Activated T-helper 2 cell treated with anti-CD3 and anti-CD28 coated beads, Interferon-gamma antibody, Interleukin-2, Interleukin-4, amounts not matched to agents 10 μg/mL and 5 μg/mL and 100 μg/mL, durations not matched to agents 14 hours and 24 hours and 36 hours (primary cell): ENCODE measurements around the gene C14orf132. TPM values are rescaled to one million over a fixed set of nuclear protein-coding genes. Genes with fewer than 3 reads are reported as not detected.

ENCODE experiments used
- DNase-seq: peaks from one replicate; pipeline ENCODE4 v3.0.0; 2021; ENCODE audit warnings: low spot score
- H3K27ac Mint-ChIP-seq: one replicate; pipeline ENCODE4 v1.8.0; 2021; ENCODE audit warnings: mixed read lengths
- H3K27me3 Mint-ChIP-seq: one replicate; pipeline ENCODE4 v1.8.0; 2021; ENCODE audit warnings: low read depth, mixed read lengths
- H3K36me3 Mint-ChIP-seq: one replicate; pipeline ENCODE4 v1.8.0; 2021; ENCODE audit warnings: low read depth, mixed read lengths
- H3K4me1 Mint-ChIP-seq: one replicate; pipeline ENCODE4 v1.8.0; 2021; ENCODE audit warnings: low read depth, mixed read lengths
- H3K4me3 Mint-ChIP-seq: one replicate; pipeline ENCODE4 v1.8.0; 2021; ENCODE audit warnings: low read depth, mild to moderate bottlenecking, moderate library complexity, mixed read lengths
- H3K9me3 Mint-ChIP-seq: one replicate; pipeline ENCODE4 v1.8.0; 2021; ENCODE audit warnings: mixed read lengths
- intact Hi-C: fragments of 100-400 bp; cut with micrococcal nuclease; formaldehyde crosslinking; loops from one replicate; pipeline ENCODE4 v1.15.1; 2023
- total RNA-seq: library from RNA; stranded (reverse); gene quantifications from 2 replicates; pipeline ENCODE4 v1.2.3, GENCODE V29; 2022

C14orf132 gene
- total RNA-seq, 1 donor from 2014 or later, result 1.6 TPM

DNA sequence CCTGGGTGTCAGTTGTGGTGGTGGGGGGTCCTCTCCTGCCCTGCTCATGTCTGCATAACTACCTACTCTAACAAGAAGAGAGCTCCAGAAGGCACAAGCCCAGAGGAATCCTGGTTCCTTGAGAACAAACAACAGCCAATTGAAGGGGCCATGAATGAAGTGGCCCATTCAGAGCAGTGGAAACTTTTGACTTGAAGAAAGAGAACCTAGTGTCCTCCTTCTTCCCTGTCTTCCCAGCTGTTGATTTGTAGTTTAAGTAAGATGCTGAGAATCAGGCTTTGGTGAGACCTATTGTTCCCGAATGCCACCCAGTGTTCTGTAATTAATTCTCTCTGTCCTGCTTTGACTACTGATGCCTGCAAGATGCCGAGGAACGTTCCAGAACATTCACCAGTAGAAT, 79.2 kb downstream of the C14orf132 start:
- no peak for DNase-seq
- intact Hi-C loops, result no loop called here
- no peaks in the 10 kb centered on the region for H3K36me3 Mint-ChIP-seq
- H3K4me3 Mint-ChIP-seq, result no peak overlapping the region
- H3K9me3 Mint-ChIP-seq, result peaks cover 8% of the 10 kb centered on the region
- H3K4me1 Mint-ChIP-seq, result peaks cover 14% of the 10 kb centered on the region
- no peaks in the 10 kb centered on the region for H3K27me3 Mint-ChIP-seq
- H3K27ac Mint-ChIP-seq, result no peak overlapping the region

DNA sequence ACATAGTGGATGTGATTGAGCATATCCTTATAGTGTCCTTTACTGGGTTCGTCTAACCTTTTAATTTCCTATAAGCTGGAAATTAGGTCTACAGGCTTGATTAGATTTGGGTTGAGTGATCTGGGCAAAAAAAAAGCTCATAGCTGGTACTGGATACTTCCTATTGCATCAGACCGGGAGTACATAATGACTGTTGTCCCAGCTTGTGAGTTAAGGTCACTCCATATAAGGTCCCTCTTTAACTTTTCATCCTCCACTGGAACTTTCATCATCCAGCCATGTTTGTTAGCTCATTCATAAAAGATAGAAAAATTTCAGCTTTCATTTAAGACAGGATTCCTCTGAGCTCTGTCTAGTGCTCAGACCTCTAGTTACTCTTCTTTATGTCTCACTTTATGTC, 80.8 kb downstream of the C14orf132 start:
- no peak overlapping the region for H3K4me3 Mint-ChIP-seq
- no peak overlapping the region for H3K27ac Mint-ChIP-seq
- no peaks in the 10 kb centered on the region for H3K27me3 Mint-ChIP-seq

GRCh38 chr14:96120392-96120791, 81.2 kb downstream of the C14orf132 start:
- intact Hi-C loops, result no loop called here
- no peaks in the 10 kb centered on the region for H3K9me3 Mint-ChIP-seq

More for the DNA sequence above, 80.8 kb downstream of the C14orf132 start:
- Mint-ChIP-seq H3K4me1 (peaks cover 14% of the 10 kb centered on the region), H3K36me3 (no peaks in the 10 kb centered on the region), H3K9me3 (no peaks in the 10 kb centered on the region)
- no peak for DNase-seq
- intact Hi-C loops, result no loop called here

GRCh38 chr14:96120941-96121340, 81.8 kb downstream of the C14orf132 start:
- Mint-ChIP-seq H3K4me3 (no peak overlapping the region), H3K36me3 (no peaks in the 10 kb centered on the region), H3K27ac (no peak overlapping the region), H3K9me3 (no peaks in the 10 kb centered on the region), H3K4me1 (peaks cover 19% of the 10 kb centered on the region), H3K27me3 (no peaks in the 10 kb centered on the region)
- intact Hi-C loops, result no loop called here
- no peak for DNase-seq

More at GRCh38 chr14:96120392-96120791, 81.2 kb downstream of the C14orf132 start:
- H3K27me3 Mint-ChIP-seq, result no peaks in the 10 kb centered on the region
- peaks cover 14% of the 10 kb centered on the region for H3K4me1 Mint-ChIP-seq
- DNase-seq, result no peak
- no peak overlapping the region for H3K4me3 Mint-ChIP-seq
- no peak overlapping the region for H3K27ac Mint-ChIP-seq
- no peaks in the 10 kb centered on the region for H3K36me3 Mint-ChIP-seq

DNA sequence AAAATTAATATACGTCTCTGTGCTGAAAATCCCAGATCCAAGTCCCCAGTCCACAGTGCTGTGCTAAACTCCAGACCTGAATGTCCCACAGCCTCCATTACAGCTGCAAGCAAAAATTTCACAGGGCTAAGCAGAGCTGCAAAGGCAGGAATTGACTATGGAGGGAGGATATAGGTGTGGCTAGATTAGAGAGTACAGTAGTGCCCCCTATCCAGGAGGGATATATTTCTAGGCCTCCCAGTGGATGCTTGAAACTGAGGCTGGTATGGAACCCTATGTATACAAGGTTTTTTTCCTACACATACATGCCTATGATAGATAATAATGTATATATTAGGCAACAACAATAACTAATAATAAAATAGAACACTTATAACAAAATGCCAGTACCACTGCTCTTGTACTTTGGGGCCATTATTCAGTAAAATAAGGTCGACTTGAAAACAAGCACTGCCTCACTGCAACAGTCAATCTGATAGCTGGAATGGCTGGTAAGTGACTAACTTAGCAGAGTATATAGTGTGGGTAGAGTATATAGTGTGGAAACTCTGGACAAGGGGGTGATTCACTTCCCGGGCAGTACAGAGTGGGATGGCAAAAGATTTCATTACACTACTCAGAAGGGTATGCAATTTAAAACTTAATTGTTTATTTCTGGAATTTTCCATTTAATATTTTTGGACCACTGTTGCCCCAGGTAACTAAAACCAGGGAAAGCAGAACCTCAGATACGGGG, 82.7 kb downstream of the C14orf132 start:
- no peaks in the 10 kb centered on the region for H3K9me3 Mint-ChIP-seq
- intact Hi-C loops, result no loop called here
- no peaks in the 10 kb centered on the region for H3K27me3 Mint-ChIP-seq
- H3K4me1 Mint-ChIP-seq, result peaks cover 27% of the 10 kb centered on the region
- DNase-seq, result no peak
- no peak overlapping the region for H3K4me3 Mint-ChIP-seq
- no peak overlapping the region for H3K27ac Mint-ChIP-seq
- no peaks in the 10 kb centered on the region for H3K36me3 Mint-ChIP-seq

DNA sequence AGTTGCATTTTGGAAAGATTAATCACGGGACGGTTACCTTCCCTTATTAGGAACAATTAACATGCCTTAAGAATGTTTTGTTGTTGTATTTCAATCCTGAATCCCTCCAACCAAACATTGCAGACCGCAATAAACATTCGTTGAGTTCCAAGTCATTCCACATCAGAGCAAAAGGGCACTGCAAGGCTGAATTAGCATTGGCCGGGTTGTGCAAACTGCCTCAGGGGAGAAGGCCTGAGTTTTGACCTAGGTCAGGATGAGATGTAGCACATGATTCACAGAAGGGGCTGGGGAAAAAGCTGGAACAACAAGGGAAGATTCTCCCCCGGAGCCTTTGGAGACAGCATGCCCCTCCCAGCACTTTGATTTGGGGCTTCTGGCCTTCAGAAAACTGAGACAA, 83.3 kb downstream of the C14orf132 start:
- Mint-ChIP-seq H3K27me3 (no peaks in the 10 kb centered on the region), H3K27ac (no peak overlapping the region), H3K9me3 (no peaks in the 10 kb centered on the region), H3K4me3 (no peak overlapping the region), H3K36me3 (no peaks in the 10 kb centered on the region), H3K4me1 (peaks cover 22% of the 10 kb centered on the region)
- no peak for DNase-seq
- intact Hi-C loops, result no loop called here

DNA sequence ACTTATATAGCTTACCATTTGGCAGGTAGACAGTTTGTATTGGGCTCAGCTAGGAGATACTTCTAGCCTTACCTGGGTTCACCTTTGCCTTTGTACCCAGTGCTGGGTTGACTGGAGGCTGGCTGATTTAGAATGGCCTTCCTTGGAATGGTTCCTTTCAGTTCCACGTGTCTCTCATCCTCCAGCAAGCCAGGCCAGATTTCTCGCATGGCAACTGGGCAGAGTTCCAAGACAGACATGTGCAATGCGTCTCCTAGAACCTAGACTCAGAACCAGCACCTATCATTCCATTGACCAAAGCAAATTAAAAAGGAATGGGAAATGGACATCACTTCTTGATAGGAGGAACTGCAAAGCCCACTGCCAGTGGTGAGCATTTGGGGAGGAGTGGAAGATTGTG, 86.4 kb downstream of the C14orf132 start:
- Mint-ChIP-seq H3K36me3 (no peaks in the 10 kb centered on the region), H3K4me3 (no peak overlapping the region), H3K4me1 (peaks cover 20% of the 10 kb centered on the region), H3K27ac (no peak overlapping the region), H3K27me3 (peaks cover 6% of the 10 kb centered on the region), H3K9me3 (no peaks in the 10 kb centered on the region)
- DNase-seq, result no peak
- intact Hi-C loops, result no loop called here

- H3K4me1 Mint-ChIP-seq, result peaks cover 20% of the 10 kb centered on the region
- H3K27ac Mint-ChIP-seq, result no peak overlapping the region
- H3K9me3 Mint-ChIP-seq, result no peaks in the 10 kb centered on the region
- no peaks in the 10 kb centered on the region for H3K36me3 Mint-ChIP-seq
- H3K27me3 Mint-ChIP-seq, result peaks cover 6% of the 10 kb centered on the region
- intact Hi-C loops, result no loop called here
- DNase-seq, result peak; percentile 20
- no peak overlapping the region for H3K4me3 Mint-ChIP-seq
Observed at GRCh38 chr14:96126339-96126782, 87.2 kb downstream of the C14orf132 start.

GRCh38 chr14:96126783-96127271, 87.7 kb downstream of the C14orf132 start:
- no peaks in the 10 kb centered on the region for H3K36me3 Mint-ChIP-seq
- H3K9me3 Mint-ChIP-seq, result no peaks in the 10 kb centered on the region
- DNase-seq, result no peak
- H3K4me1 Mint-ChIP-seq, result peaks cover 20% of the 10 kb centered on the region
- H3K27ac Mint-ChIP-seq, result no peak overlapping the region
- intact Hi-C loops, result no loop called here
- H3K4me3 Mint-ChIP-seq, result no peak overlapping the region
- peaks cover 6% of the 10 kb centered on the region for H3K27me3 Mint-ChIP-seq

DNA sequence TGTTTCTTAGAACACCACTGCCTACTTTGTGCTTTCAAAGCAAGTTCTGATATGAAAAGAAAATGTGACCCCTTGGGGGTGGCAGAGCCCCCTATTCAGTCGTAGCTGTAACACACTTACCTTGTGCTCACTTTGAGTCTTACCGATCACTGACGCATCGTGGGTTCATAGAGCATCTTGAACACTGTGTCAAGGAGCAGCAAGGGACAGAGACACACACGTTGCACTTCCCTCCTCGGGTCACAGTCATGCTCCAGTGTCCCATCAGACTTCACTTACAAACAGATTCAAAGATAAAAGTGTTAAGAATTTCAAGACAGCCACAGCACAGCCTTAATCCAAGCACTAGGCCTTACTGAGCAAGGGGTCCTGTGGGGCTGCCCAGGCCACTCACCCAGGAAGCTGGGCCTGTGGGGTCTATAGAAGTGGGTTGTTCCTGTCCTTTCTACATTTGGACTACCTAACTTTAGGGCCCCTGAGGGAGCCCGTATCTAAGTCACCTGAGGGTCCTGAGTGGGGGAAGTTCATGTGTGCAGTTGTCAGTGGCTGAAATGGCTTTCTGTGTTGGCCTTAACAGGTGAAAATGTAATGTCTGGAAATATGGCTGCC, 90.1 kb downstream of the C14orf132 start:
- H3K9me3 Mint-ChIP-seq, result no peaks in the 10 kb centered on the region
- no peak overlapping the region for H3K27ac Mint-ChIP-seq
- H3K4me1 Mint-ChIP-seq, result peaks cover 12% of the 10 kb centered on the region
- H3K4me3 Mint-ChIP-seq, result no peak overlapping the region
- peaks cover 11% of the 10 kb centered on the region for H3K27me3 Mint-ChIP-seq
- DNase-seq, result no peak
- no peaks in the 10 kb centered on the region for H3K36me3 Mint-ChIP-seq
- intact Hi-C loops, result no loop called here

DNA sequence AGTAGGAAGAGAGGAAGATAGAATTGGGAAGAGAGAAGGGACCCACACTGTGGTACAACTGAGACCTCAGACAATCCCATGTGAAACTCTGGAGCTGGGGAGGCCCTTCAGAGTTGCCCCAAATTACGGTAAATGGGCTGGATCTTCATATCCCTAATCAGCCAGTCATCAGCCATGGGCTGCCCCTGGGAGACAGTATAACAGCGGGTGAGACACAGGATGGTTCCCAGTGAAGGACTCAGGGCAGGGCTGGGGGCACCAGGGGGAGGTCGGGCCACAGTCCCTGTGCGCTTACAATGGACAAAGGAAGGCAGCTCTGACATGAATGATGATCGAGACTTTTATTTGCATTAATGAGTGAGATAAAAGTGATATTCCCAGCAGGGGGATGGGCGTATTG, 91.2 kb downstream of the C14orf132 start:
- Mint-ChIP-seq H3K36me3 (no peaks in the 10 kb centered on the region), H3K4me1 (peaks cover 12% of the 10 kb centered on the region), H3K27me3 (peaks cover 11% of the 10 kb centered on the region), H3K27ac (no peak overlapping the region), H3K4me3 (no peak overlapping the region), H3K9me3 (no peaks in the 10 kb centered on the region)
- intact Hi-C loops, result no loop called here
- DNase-seq, result no peak

GRCh38 chr14:96130854-96131253, 91.7 kb downstream of the C14orf132 start:
- intact Hi-C loops, result no loop called here
- DNase-seq, result no peak
- Mint-ChIP-seq H3K4me3 (no peak overlapping the region), H3K36me3 (no peaks in the 10 kb centered on the region), H3K27ac (no peak overlapping the region), H3K9me3 (no peaks in the 10 kb centered on the region), H3K27me3 (peaks cover 11% of the 10 kb centered on the region), H3K4me1 (peaks cover 8% of the 10 kb centered on the region)

- Mint-ChIP-seq H3K4me1 (no peaks in the 10 kb centered on the region), H3K4me3 (no peak overlapping the region), H3K36me3 (no peaks in the 10 kb centered on the region), H3K27me3 (peaks cover 11% of the 10 kb centered on the region), H3K27ac (no peak overlapping the region), H3K9me3 (no peaks in the 10 kb centered on the region)
- intact Hi-C loops, result no loop called here
- DNase-seq, result no peak
Observed at GRCh38 chr14:96131836-96132235, 92.7 kb downstream of the C14orf132 start.
